K562 (cell line): Measurements from ENCODE around the gene BNIPL. TPM values are rescaled to one million over a fixed set of nuclear protein-coding genes. Genes with fewer than 3 reads are reported as not detected.

Experiments used
- BRD4 ChIP-seq: fragments of 200-600 bp; sonication (generic); IDR thresholded peaks from 2 replicates; pipeline ENCODE4 v1.6.1; 2017; ENCODE audit warnings: inconsistent platforms
- CBX5 ChIP-seq: IDR thresholded peaks from 2 replicates; pipeline ENCODE4 v1.6.1; 2014; ENCODE audit warnings: low read depth, borderline replicate concordance
- CHD1 ChIP-seq: fragments of 200-600 bp; sonication (generic); IDR thresholded peaks from one replicate; pipeline ENCODE4 v1.6.1; 2012; ENCODE audit warnings: mild to moderate bottlenecking, moderate library complexity, low read length, inconsistent platforms
- E2F6 ChIP-seq, 2 experiments: IDR thresholded peaks; 2 replicates each; pipeline ENCODE4 v1.6.1; 2011; ENCODE audit warnings: borderline replicate concordance in 1 of 2, control low read depth in 1 of 2, low read depth in 1 of 2, low read length in 1 of 2, mild to moderate bottlenecking in 1 of 2, mixed read lengths in 1 of 2, moderate library complexity in 1 of 2; ENCODE audit not compliant: insufficient read depth in 1 of 2, insufficient read length in 1 of 2, poor library complexity in 1 of 2, severe bottlenecking in 1 of 2; ENCODE audit errors: extremely low read depth in 1 of 2
- ELF4 ChIP-seq: fragments of 450-650 bp; formaldehyde crosslinking; IDR thresholded peaks from 2 replicates; pipeline ENCODE4 v1.4.0; 2022; ENCODE audit warnings: missing genetic modification characterization
- HES1 ChIP-seq: fragments of 450-650 bp; IDR thresholded peaks from 2 replicates; pipeline ENCODE4 v1.6.1; 2016; ENCODE audit warnings: low read depth, mild to moderate bottlenecking, moderate library complexity
- HMGXB4 ChIP-seq: sonication (generic); formaldehyde crosslinking; IDR thresholded peaks from 2 replicates; pipeline ENCODE4 v1.8.1; 2023; ENCODE audit warnings: mild to moderate bottlenecking, missing genetic modification reagents
- MAZ ChIP-seq, 2 experiments: fragments of 450-650 bp in 1 of 2; sonication (generic) in 1 of 2; formaldehyde crosslinking; IDR thresholded peaks in 1 of 2; conservative IDR thresholded peaks in 1 of 2; 2 replicates each; pipeline versions ENCODE4 v1.4.0 to v1.5.0; 2020; ENCODE audit warnings: mild to moderate bottlenecking in 1 of 2, missing genetic modification reagents in 1 of 2
- MIER1 ChIP-seq: fragments of 450-650 bp; IDR thresholded peaks from 2 replicates; pipeline ENCODE4 v1.6.1; 2016; ENCODE audit warnings: antibody characterized with exemption, mild to moderate bottlenecking, low read depth
- NR0B1 ChIP-seq: fragments of 450-650 bp; IDR thresholded peaks from one replicate; pipeline ENCODE4 v1.6.1; 2018; ENCODE audit warnings: mild to moderate bottlenecking, moderate library complexity; ENCODE audit not compliant: partially characterized antibody
- TEAD4 ChIP-seq, 2 experiments: sonication (generic) in 1 of 2; formaldehyde crosslinking in 1 of 2; IDR thresholded peaks; 2 replicates each; pipeline versions ENCODE4 v1.6.1 to v1.8.0; 2012 to 2022; ENCODE audit warnings: borderline replicate concordance in 1 of 2, inconsistent platforms in 1 of 2, low read length in 1 of 2, mild to moderate bottlenecking in 1 of 2, missing genetic modification reagents in 1 of 2
- ZBTB12 ChIP-seq: fragments of 250-450 bp; sonication (Bioruptor Pico); IDR thresholded peaks from 2 replicates; pipeline ENCODE4 v1.4.0; 2020
- ZBTB5 ChIP-seq: fragments of 450-650 bp; IDR thresholded peaks from 2 replicates; pipeline ENCODE4 v1.6.1; 2017; ENCODE audit warnings: antibody characterized with exemption
- ZNF3 ChIP-seq: fragments of 250-450 bp; sonication (Bioruptor Pico); IDR thresholded peaks from 2 replicates; pipeline ENCODE4 v1.5.0; 2021; ENCODE audit warnings: mild to moderate bottlenecking, moderate library complexity
- polyA plus RNA-seq, 8 experiments: library from polyadenylated mRNA; depleted of rRNA in 4 of 8; stranded (reverse) in 5 of 8; unstranded in 3 of 8; fragments of >200 nt; fragmentation: Nextera tagmentation in 2 of 8; fragmentation: Illumina TruSeq in 1 of 8; extraction: Ambion mirVana in 2 of 8; extraction: Trizol in 1 of 8; gene quantifications; 2 replicates each; pipeline versions ENCODE4 v1.2.1 to v1.2.3, GENCODE V29; 2011 to 2014; ENCODE audit warnings: inconsistent platforms in 1 of 8, missing spikeins in 1 of 8
- total RNA-seq, 7 experiments: library from RNA; depleted of rRNA in 6 of 7; stranded (reverse); fragments of >200 nt in 6 of 7; fragmentation: Illumina TruSeq in 2 of 7; extraction: Trizol in 2 of 7; gene quantifications; 2 replicates each; pipeline versions ENCODE4 v1.2.1 to v1.2.3, GENCODE V29; 2011 to 2021; ENCODE audit warnings: low replicate concordance in 1 of 7

The BNIPL gene
- total and polyA plus RNA-seq, 9 of the 15 experiments (the other 6 are each of a cell fraction or from before 2014, with no cell fraction given) = 0.08 to 1.4 (median 0.68) TPM

GRCh38 chr1:151008244-151009205 lies 27.9 kb upstream of the BNIPL start, which contains the start of gene PRUNE1 (continued):
- TF ChIP-seq HMGXB4 (CRISPR knock-in tag) = peak; percentile 62; the same call in 1 of the 2 replicates
- TF ChIP-seq E2F6 (IDR thresholded peaks at IDR 0.05; ENCODE audit: borderline replicate concordance in 1 of 2, extremely low read depth in 1 of 2, insufficient read depth in 1 of 2, insufficient read length in 1 of 2, low read depth in 1 of 2, low read length in 1 of 2, poor library complexity in 1 of 2, severe bottlenecking in 1 of 2) = peak in 1 of 2 experiments; percentile 34
- no peak for TF ChIP-seq ELF4
- no peak for TF ChIP-seq CBX5
- peak; percentile 67 for TF ChIP-seq CHD1
- TF ChIP-seq HES1 = 0 out of 2 replicates have a peak, but pooled peaks have one; percentile 17
- peak; percentile 62 to 83 for TF ChIP-seq MAZ (CRISPR knock-in tag; conservative IDR thresholded peaks at IDR 0.05 in 1 of 2, IDR thresholded peaks at IDR 0.05 in 1 of 2)
- no peak for TF ChIP-seq NR0B1
- TF ChIP-seq ZBTB5 = no peak
- no peak for TF ChIP-seq ZNF3 (CRISPR knock-in tag)
- peak; percentile 66; the same call in 1 of the 2 replicates for TF ChIP-seq ZBTB12 (CRISPR knock-in tag)
- no peak for TF ChIP-seq TEAD4 (IDR thresholded peaks at IDR 0.05; ENCODE audit: low read length)
- no peak for TF ChIP-seq TEAD4 (CRISPR knock-in tag; IDR thresholded peaks at IDR 0.05; ENCODE audit: borderline replicate concordance)
- no peak for TF ChIP-seq BRD4
- no peak for TF ChIP-seq MIER1
